Duodenal mucosa (tissue), 2 donors: ENCODE data around the gene CSN3.

ENCODE experiments used
- H3K27ac ChIP-seq: one replicate; pipeline ENCODE4 v1.7.0; 2013; ENCODE audit warnings: low read depth, low read length
- H3K27me3 ChIP-seq, 2 donors: one replicate each; pipeline ENCODE4 v1.7.0; 2013; ENCODE audit warnings: low read length in 2 of 2, control low read depth in 1 of 2; ENCODE audit not compliant: insufficient read depth in 2 of 2, control insufficient read depth in 1 of 2
- H3K36me3 ChIP-seq, 2 donors: one replicate each; pipeline ENCODE4 v1.7.0; 2013; ENCODE audit warnings: low read length in 2 of 2, control low read depth in 1 of 2; ENCODE audit not compliant: insufficient read depth in 2 of 2, control insufficient read depth in 1 of 2
- H3K4me1 ChIP-seq, 2 donors: one replicate each; pipeline ENCODE4 v1.7.0; 2013; ENCODE audit warnings: low read length in 2 of 2, control low read depth in 1 of 2; ENCODE audit not compliant: insufficient read depth in 2 of 2, control insufficient read depth in 1 of 2
- H3K4me3 ChIP-seq, 2 donors: one replicate each; pipeline ENCODE4 v1.7.0; 2013; ENCODE audit warnings: low read length in 2 of 2, low read depth in 1 of 2
- H3K9ac ChIP-seq, 2 donors: one replicate each; pipeline ENCODE4 v1.7.0; 2013; ENCODE audit warnings: low read length in 2 of 2, low read depth in 1 of 2
- H3K9me3 ChIP-seq, 2 donors: one replicate each; pipeline ENCODE4 v1.7.0; 2013; ENCODE audit warnings: low read length in 2 of 2, control low read depth in 1 of 2; ENCODE audit not compliant: control insufficient read depth in 1 of 2

CSN3 gene

GRCh38 chr4:70288651-70289050 is 46.3 kb downstream of the CSN3 start:
- no peak overlapping the region for H3K27ac ChIP-seq
- no peaks in the 10 kb centered on the region for H3K9me3 ChIP-seq
- no peak overlapping the region for H3K9ac ChIP-seq
- H3K4me3 ChIP-seq: no peak overlapping the region
- H3K27me3 ChIP-seq: no peaks in the 10 kb centered on the region
- no peaks in the 10 kb centered on the region for H3K4me1 ChIP-seq
- no peaks in the 10 kb centered on the region for H3K36me3 ChIP-seq

GRCh38 chr4:70291341-70291740 is 48.9 kb downstream of the CSN3 start:
- H3K4me1 ChIP-seq: no peaks in the 10 kb centered on the region
- no peak overlapping the region for H3K27ac ChIP-seq
- H3K4me3 ChIP-seq: no peak overlapping the region
- no peaks in the 10 kb centered on the region for H3K9me3 ChIP-seq
- no peaks in the 10 kb centered on the region for H3K36me3 ChIP-seq
- no peaks in the 10 kb centered on the region for H3K27me3 ChIP-seq
- no peak overlapping the region for H3K9ac ChIP-seq

GRCh38 chr4:70297576-70297975 is 55.2 kb downstream of the CSN3 start:
- Histone ChIP-seq H3K27me3 (no peaks in the 10 kb centered on the region), H3K9ac (no peak overlapping the region), H3K9me3 (no peaks in the 10 kb centered on the region), H3K27ac (no peak overlapping the region), H3K4me3 (no peak overlapping the region), H3K36me3 (no peaks in the 10 kb centered on the region), H3K4me1 (no peaks in the 10 kb centered on the region)

GRCh38 chr4:70298051-70298450 is 55.7 kb downstream of the CSN3 start:
- no peak overlapping the region for H3K9ac ChIP-seq
- no peaks in the 10 kb centered on the region for H3K9me3 ChIP-seq

GRCh38 chr4:70299643-70300042 is 57.2 kb downstream of the CSN3 start:
- H3K9me3 ChIP-seq: no peaks in the 10 kb centered on the region
- no peak overlapping the region for H3K27ac ChIP-seq
- no peak overlapping the region for H3K9ac ChIP-seq
- H3K27me3 ChIP-seq: no peaks in the 10 kb centered on the region
- no peak overlapping the region for H3K4me3 ChIP-seq
- no peaks in the 10 kb centered on the region for H3K36me3 ChIP-seq
- peaks cover 0 to 11% of the 10 kb centered on the region in 2 donors for H3K4me1 ChIP-seq

More at GRCh38 chr4:70298051-70298450, 55.7 kb downstream of the CSN3 start:
- Histone ChIP-seq H3K4me3 (no peak overlapping the region), H3K27ac (no peak overlapping the region), H3K36me3 (no peaks in the 10 kb centered on the region), H3K27me3 (no peaks in the 10 kb centered on the region), H3K4me1 (no peaks in the 10 kb centered on the region)

GRCh38 chr4:70300215-70300614 is 57.8 kb downstream of the CSN3 start:
- H3K27me3 ChIP-seq: no peaks in the 10 kb centered on the region
- H3K4me1 ChIP-seq: peaks cover 0 to 12% of the 10 kb centered on the region in 2 donors
- H3K4me3 ChIP-seq: no peak overlapping the region
- no peaks in the 10 kb centered on the region for H3K36me3 ChIP-seq
- H3K9ac ChIP-seq: no peak overlapping the region
- no peak overlapping the region for H3K27ac ChIP-seq
- no peaks in the 10 kb centered on the region for H3K9me3 ChIP-seq
